ENCODE measurements around the gene SLC2A1.

SLC2A1 gene

DNA sequence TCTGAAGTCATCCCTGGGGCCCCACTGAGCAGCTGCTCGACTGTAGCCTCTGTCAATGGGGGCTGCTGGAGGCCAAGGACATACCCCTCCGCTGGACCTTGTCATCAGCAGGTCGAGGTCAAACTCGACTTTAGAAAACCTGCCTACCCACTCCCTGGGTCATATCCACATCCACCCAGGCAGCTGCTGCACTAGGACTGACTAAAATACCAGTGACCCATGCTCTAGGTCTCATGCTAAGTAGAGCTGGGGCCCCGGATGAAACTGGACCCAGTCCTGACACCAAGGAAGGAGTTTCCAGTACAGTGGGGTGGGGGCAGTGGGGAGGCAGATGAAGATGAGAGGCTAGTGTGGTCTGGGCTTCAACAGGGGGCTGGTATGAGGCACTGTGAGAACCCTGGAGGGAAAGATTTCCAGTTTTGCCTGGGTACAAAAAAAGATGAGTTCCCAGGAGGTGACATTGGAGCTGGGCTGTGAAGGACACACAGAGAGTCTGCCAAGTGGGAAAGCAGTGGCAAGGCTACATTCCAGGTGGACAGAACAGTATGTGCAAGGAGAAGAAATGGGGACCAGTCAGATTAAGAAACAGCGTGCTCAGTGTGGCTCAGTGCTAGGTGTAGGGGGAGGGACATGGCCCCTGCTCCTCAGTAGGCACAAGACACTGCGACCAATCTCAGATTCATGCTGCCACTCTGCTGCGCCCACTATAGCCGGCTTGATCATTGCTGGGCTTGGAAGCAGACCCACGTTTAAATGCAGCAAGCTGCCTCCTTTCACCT lies 12.4 kb downstream of the SLC2A1 start:
- TF ChIP-seq POLR2A (IDR thresholded peaks at IDR 0.05; ENCODE audit: low read length) (peak; percentile 51), GATA1 (IDR thresholded peaks at IDR 0.05; ENCODE audit: low read depth, low read length) (no peak)

GRCh38 chr1:42945164-42945563 lies 13.5 kb downstream of the SLC2A1 start:
- DNase-seq: no peak
- no peak for TF ChIP-seq POLR2A (IDR thresholded peaks at IDR 0.05; ENCODE audit: low read length)

More for the DNA sequence above, 12.4 kb downstream of the SLC2A1 start:
- DNase-seq: no peak

DNA sequence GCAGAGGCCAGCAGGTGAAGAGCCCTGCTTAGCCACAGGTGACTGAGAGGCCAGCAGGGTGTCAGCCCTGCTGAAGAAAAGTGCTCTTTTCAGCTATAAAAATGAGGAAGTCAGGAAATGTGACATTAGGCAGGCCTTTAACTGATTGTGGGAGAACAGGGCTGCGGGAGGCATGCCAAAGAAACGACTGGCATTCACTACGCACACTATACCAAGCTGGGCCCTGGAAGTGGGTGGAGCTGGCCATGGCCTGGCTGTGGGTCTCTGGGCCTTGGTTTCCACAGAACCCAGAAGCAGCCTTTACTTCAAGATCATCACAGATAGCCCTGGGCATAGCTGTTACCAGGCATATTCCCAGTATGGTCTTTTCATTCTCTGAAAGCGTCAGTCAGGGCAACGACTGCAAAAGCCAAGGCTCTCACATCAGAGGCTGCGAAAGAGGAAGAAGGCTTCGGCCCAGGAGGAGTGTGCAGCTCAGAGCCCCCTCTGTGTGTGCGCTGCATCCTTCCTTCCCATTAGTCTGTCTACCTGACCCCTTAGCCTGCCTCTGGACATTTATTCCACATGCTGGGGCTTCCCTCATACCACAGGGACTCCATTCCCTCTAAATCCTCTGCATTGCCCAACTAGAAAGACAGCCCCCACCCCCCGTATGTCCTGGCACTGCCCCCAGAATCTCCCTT lies 14.3 kb downstream of the SLC2A1 start:
- TF ChIP-seq POLR2A (IDR thresholded peaks at IDR 0.05; ENCODE audit: low read length) (no peak), GATA1 (IDR thresholded peaks at IDR 0.05; ENCODE audit: low read depth, low read length) (no peak)
- DNase-seq: no peak

DNA sequence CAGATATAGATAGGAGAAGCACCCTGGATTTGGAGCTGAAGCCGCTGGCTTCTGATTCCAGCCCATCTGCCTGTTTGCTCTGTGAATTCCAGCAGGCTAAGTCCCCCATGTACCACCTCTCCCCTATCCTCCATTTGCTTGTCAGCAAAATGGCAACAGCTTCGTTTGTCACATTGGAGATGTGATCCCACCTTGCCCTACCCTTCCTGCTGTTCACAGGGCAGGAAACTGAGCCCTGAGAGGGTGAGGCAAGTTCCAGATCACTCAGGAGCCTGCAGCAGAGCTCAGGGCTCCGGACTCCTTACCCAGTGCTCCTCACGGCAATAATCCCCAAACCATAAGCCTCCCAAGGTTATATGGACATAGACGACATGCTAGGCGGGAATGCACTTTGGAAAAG lies 14.9 kb downstream of the SLC2A1 start:
- no peak for DNase-seq
- TF ChIP-seq GATA1 (IDR thresholded peaks at IDR 0.05; ENCODE audit: low read depth, low read length) (no peak), POLR2A (IDR thresholded peaks at IDR 0.05; ENCODE audit: low read length) (no peak)

DNA sequence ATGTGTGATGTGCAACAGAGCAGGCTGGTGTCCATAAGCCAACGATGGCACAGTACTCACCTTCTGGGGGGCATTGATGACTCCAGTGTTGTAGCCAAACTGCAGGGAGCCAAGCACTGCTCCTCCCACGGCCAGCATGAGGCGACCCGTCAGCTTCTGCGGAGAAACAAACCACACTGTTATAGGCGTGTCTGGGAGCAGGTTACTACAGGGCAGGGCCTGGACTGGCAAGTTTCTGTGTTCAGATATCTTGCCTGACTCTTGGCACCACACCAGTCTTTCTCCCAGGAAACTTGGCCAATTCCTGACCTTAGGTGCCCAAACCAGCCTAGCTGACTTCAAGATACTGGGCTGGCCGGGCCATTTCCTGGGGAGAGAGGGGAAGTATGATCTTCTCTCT lies 15.5 kb downstream of the SLC2A1 start:
- TF ChIP-seq POLR2A (IDR thresholded peaks at IDR 0.05; ENCODE audit: low read length): no peak
- TF ChIP-seq GATA1 (IDR thresholded peaks at IDR 0.05; ENCODE audit: low read depth, low read length): no peak

DNA sequence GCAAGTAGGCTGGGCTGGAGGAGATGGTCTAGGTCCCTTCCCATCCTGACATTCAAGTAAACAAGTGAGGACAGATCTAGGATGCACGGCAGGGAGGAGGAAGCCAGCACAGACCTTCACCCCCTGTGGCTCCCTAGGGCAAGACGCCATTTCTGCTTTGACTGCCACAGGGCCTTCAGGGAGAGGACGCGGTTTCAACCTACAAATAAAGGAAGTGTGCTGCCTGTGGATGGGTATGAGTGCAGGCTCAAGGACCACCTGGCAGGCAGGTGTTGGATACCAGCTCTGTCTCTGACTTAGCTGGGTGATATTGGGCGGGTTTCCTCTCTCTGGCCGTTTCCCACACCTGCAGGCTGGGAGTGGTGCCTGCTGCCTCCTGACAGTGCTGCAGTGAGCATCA lies 16.2 kb downstream of the SLC2A1 start:
- TF ChIP-seq GATA1 (IDR thresholded peaks at IDR 0.05; ENCODE audit: low read depth, low read length) (no peak), POLR2A (IDR thresholded peaks at IDR 0.05; ENCODE audit: low read length) (peak; percentile 27)
- no peak for DNase-seq

More for the DNA sequence above, 15.5 kb downstream of the SLC2A1 start:
- peak in 1 of 2 experiments; percentile 66 for DNase-seq

DNA sequence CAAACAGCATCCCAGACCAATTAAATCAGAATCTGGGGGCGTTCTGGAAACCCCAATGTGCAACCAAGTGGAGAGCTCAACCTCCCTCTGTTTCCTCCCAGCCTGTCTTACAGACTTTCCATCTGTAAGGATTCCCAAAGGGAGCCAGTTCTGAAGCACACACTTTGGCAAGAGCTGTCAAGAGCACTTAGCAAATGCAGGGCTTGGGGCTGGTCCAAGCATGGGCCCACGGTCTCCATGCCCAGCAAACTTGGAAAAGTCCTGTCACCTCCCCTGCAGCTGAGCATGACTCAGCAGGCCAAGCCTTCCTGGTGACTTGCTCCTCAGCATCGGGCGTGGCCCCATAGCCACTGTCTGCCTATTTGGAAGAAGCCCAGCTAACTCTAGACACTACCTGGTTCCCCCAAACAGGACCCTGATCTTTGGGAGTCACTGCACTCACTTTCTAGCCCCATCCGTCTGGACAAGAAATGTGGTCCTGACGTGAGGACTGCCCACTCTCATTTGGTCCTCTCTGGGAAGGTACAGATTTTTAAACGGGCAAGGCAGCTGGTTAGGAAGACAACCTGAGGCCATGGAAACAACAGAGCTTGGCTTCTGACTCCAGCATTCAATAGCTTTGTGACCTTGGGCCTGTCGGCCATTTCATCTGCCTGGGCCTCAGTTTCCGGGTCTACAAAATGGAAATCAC lies 16.9 kb downstream of the SLC2A1 start:
- peak; percentile 87 to 92 for DNase-seq
- no peak for TF ChIP-seq GATA1 (IDR thresholded peaks at IDR 0.05; ENCODE audit: low read depth, low read length)
- peak; percentile 5 for TF ChIP-seq POLR2A (IDR thresholded peaks at IDR 0.05; ENCODE audit: low read length)

GRCh38 chr1:42940851-42941639 lies 17.6 kb downstream of the SLC2A1 start:
- no peak for DNase-seq
- no peak for TF ChIP-seq POLR2A (IDR thresholded peaks at IDR 0.05; ENCODE audit: low read length)
- no peak for TF ChIP-seq GATA1 (IDR thresholded peaks at IDR 0.05; ENCODE audit: low read depth, low read length)

DNA sequence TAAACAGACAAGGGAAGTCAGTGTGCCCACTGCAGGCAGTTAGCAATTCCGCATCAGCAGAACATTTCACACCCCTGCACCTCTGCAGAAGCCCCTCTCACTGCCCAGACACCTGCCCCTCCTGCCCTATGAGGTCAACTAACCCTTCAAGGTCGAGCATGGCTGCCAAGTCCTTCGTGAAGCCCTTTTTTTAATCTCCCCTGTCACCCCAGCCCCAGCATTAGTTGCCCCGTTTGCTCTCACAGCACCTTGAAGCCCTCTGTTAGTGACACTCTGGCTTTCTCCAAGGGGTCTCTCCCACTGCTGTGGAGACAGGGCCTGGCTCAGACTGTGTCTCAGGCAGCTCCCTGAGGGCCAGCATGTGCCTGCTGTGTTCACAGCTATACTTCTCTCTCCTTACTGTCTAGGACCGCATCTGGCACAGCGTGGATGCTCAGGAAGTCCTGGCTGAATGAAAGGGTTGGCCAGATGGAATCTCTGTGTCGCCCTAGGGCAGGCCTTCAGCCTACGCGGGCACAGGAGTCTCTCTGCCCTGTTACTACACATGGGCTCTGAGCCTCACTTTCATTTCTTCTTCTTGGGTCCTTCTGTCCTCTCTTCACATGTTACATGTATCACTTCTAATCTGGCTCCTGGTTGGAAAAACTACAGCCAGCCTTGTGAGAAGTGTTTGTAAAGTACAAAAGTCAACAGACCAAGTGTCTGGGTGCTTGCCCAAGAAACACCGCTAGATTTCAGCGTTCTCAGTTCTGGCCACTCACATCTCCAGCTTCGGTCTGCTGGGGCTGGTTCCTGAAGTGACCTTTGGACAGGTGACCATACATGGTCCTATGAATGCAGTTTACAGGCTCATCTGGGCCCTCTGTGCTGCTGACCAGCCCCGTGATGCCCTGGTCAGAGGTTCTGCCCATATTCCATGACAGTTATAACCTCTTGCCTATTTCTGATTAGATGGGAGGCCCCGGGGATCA lies 19.7 kb downstream of the SLC2A1 start:
- no peak for DNase-seq

GRCh38 chr1:42937836-42938644 lies 20.6 kb downstream of the SLC2A1 start:
- no peak for DNase-seq
- TF ChIP-seq GATA1 (IDR thresholded peaks at IDR 0.05; ENCODE audit: low read depth, low read length): no peak
- TF ChIP-seq POLR2A (IDR thresholded peaks at IDR 0.05; ENCODE audit: low read length): no peak

More for the DNA sequence above, 19.7 kb downstream of the SLC2A1 start:
- TF ChIP-seq POLR2A (IDR thresholded peaks at IDR 0.05; ENCODE audit: low read length): no peak
- TF ChIP-seq GATA1 (IDR thresholded peaks at IDR 0.05; ENCODE audit: low read depth, low read length): no peak

GRCh38 chr1:42937141-42937696 lies 21.4 kb downstream of the SLC2A1 start:
- peak; percentile 81 to 89 for DNase-seq

More at GRCh38 chr1:42937141-42937696, 21.4 kb downstream of the SLC2A1 start:
- TF ChIP-seq GATA1 (IDR thresholded peaks at IDR 0.05; ENCODE audit: low read depth, low read length) (no peak), POLR2A (IDR thresholded peaks at IDR 0.05; ENCODE audit: low read length) (no peak)

All from erythroblast (primary cell).